ENCODE results near the gene STOM. TPM values are rescaled to one million over a fixed set of nuclear protein-coding genes. Genes with fewer than 3 reads are reported as not detected.

STOM gene
- total and polyA plus RNA-seq, 2 donors from 2014 or later, result 165 to 229 TPM

DNA sequence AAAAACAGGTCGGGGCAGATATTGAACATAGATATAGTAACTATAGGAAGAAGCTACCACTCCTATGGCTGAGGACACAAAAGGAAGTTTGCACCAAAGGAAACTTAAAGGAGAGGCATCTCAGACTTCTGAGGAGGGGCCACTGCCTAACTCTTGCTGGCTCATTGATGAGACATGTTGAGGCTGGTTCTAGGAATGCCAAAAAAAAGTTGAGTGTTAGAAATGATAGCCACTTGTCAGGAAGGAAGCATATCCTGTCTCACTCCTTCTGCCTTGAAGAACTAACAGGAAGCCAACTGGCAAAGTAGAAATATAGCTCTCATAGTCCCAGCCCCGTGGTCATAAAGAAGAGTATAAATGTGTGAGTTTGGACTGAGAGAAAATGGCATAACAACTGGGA, 23.3 kb upstream of the STOM start:
- DNase-seq (no peak), FAIRE-seq (no peak)
- H3K4me1 ChIP-seq (ENCODE audit: control insufficient read depth in 2 of 3, insufficient read depth in 2 of 3, low read depth in 1 of 3, low read length in 3 of 3), result no peaks in the 10 kb centered on the region
- TF ChIP-seq, protein P1, sequence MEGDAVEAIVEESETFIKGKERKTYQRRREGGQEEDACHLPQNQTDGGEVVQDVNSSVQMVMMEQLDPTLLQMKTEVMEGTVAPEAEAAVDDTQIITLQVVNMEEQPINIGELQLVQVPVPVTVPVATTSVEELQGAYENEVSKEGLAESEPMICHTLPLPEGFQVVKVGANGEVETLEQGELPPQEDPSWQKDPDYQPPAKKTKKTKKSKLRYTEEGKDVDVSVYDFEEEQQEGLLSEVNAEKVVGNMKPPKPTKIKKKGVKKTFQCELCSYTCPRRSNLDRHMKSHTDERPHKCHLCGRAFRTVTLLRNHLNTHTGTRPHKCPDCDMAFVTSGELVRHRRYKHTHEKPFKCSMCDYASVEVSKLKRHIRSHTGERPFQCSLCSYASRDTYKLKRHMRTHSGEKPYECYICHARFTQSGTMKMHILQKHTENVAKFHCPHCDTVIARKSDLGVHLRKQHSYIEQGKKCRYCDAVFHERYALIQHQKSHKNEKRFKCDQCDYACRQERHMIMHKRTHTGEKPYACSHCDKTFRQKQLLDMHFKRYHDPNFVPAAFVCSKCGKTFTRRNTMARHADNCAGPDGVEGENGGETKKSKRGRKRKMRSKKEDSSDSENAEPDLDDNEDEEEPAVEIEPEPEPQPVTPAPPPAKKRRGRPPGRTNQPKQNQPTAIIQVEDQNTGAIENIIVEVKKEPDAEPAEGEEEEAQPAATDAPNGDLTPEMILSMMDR (IDR thresholded peaks at IDR 0.05; ENCODE audit: borderline replicate concordance, extremely low read depth, insufficient read depth), result no peak
- H3K9ac ChIP-seq (ENCODE audit: low read length in 3 of 3), result no peak overlapping the region
- no peaks in the 10 kb centered on the region for H3K36me3 ChIP-seq (ENCODE audit: control insufficient read depth in 2 of 3, insufficient read depth in 3 of 3, low read length in 3 of 3)
- H3K27me3 ChIP-seq (ENCODE audit: control insufficient read depth, insufficient read depth, low read length), result no peaks in the 10 kb centered on the region
- intact Hi-C loops (cut with DNase I), result loop anchor here (10.0 kb wide), 1 partner anchor 179 kb away; no protein-coding TSS in a partner anchor
- no peak overlapping the region for H3K4me3 ChIP-seq (ENCODE audit: low read length in 3 of 3)
- H3K27ac ChIP-seq (ENCODE audit: low read depth in 2 of 2, low read length in 2 of 2), result no peak overlapping the region
- H3K9me3 ChIP-seq (ENCODE audit: control insufficient read depth in 2 of 3, insufficient read depth in 1 of 3, low read length in 3 of 3), result no peaks in the 10 kb centered on the region

DNA sequence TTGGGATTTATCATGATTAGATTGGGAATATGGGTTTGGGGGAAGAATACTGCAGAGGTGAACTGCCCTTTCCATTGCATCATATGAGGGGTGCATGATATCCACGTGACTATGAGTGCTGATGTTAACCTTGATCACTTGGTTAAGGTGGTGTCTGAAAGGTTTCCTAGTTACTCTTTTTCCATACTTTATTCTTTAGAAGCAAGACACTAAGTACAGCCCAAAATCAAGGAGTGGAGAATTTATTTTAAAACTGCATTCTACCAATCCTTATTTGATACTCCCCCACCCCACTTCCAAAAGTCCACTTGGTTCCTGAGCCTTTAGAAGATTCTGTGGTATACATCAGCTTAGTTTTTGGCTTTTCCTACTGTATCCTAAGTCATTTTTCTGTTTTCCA, 20.3 kb upstream of the STOM start:
- Histone ChIP-seq H3K9me3 (ENCODE audit: control insufficient read depth in 2 of 3, insufficient read depth in 1 of 3, low read length in 3 of 3) (no peaks in the 10 kb centered on the region), H3K27me3 (ENCODE audit: control insufficient read depth, insufficient read depth, low read length) (no peaks in the 10 kb centered on the region), H3K36me3 (ENCODE audit: control insufficient read depth in 2 of 3, insufficient read depth in 3 of 3, low read length in 3 of 3) (no peaks in the 10 kb centered on the region), H3K4me1 (ENCODE audit: control insufficient read depth in 2 of 3, insufficient read depth in 2 of 3, low read depth in 1 of 3, low read length in 3 of 3) (no peaks in the 10 kb centered on the region), H3K27ac (ENCODE audit: low read depth in 2 of 2, low read length in 2 of 2) (no peak overlapping the region), H3K4me3 (ENCODE audit: low read length in 3 of 3) (no peak overlapping the region), H3K9ac (ENCODE audit: low read length in 3 of 3) (no peak overlapping the region)
- no peak for FAIRE-seq
- TF ChIP-seq, protein P1 (IDR thresholded peaks at IDR 0.05; ENCODE audit: borderline replicate concordance, extremely low read depth, insufficient read depth), result no peak
- intact Hi-C loops (cut with DNase I), result loop anchor here (10.0 kb wide), 1 partner anchor 176 kb away; no protein-coding TSS in a partner anchor
- DNase-seq, result no peak

GRCh38 chr9:121388140-121388905, 18.3 kb upstream of the STOM start:
- TF ChIP-seq, protein P1 (IDR thresholded peaks at IDR 0.05; ENCODE audit: borderline replicate concordance, extremely low read depth, insufficient read depth), result no peak
- FAIRE-seq, result no peak

More at GRCh38 chr9:121388140-121388905, 18.3 kb upstream of the STOM start:
- Histone ChIP-seq H3K27ac (ENCODE audit: low read depth in 2 of 2, low read length in 2 of 2) (no peak overlapping the region), H3K27me3 (ENCODE audit: control insufficient read depth, insufficient read depth, low read length) (no peaks in the 10 kb centered on the region), H3K4me1 (ENCODE audit: control insufficient read depth in 2 of 3, insufficient read depth in 2 of 3, low read depth in 1 of 3, low read length in 3 of 3) (no peaks in the 10 kb centered on the region), H3K9ac (ENCODE audit: low read length in 3 of 3) (no peak overlapping the region), H3K36me3 (ENCODE audit: control insufficient read depth in 2 of 3, insufficient read depth in 3 of 3, low read length in 3 of 3) (no peaks in the 10 kb centered on the region), H3K4me3 (ENCODE audit: low read length in 3 of 3) (no peak overlapping the region), H3K9me3 (ENCODE audit: control insufficient read depth in 2 of 3, insufficient read depth in 1 of 3, low read length in 3 of 3) (no peaks in the 10 kb centered on the region)
- no peak for DNase-seq
- intact Hi-C loops (cut with DNase I), result no loop called here
